MCF 10A (cell line): ENCODE measurements around the gene GAPT. TPM values are rescaled to one million over a fixed set of nuclear protein-coding genes. Genes with fewer than 3 reads are reported as not detected.
A peak's percentile ranks its signal among the peaks of the same experiment; 100 is the strongest.

Source experiments
- BruUV-seq: library from RNA; stranded (reverse); fragments of 400-500 nt; replicated peaks from 2 replicates; lab custom pipeline; 2021; lab: Mats Ljungman, UMichigan
- CTCF ChIA-PET: fragments of 300-600 bp; sonication (Branson Sonifier 250); formaldehyde crosslinking; extraction: SDS; loops from one replicate; lab custom pipeline; 2021; ENCODE audit warnings: antibody characterized with exemption, inconsistent platforms; lab: Yijun Ruan, JAX
- POLR2A ChIA-PET: fragments of 300-600, 350-650 bp; sonication (Branson Sonifier 250); formaldehyde crosslinking; extraction: SDS; loops from one replicate; lab custom pipeline; 2020; ENCODE audit warnings: antibody characterized with exemption, inconsistent platforms; lab: Yijun Ruan, JAX
- DNase-seq: peaks from one replicate; pipeline ENCODE4 v3.0.0-alpha.2; 2018; ENCODE audit not compliant: unreplicated experiment
- H3K27ac Mint-ChIP-seq: one replicate; pipeline ENCODE4 v1.8.0; 2022; ENCODE audit warnings: mild to moderate bottlenecking, low read depth, mixed read lengths; ENCODE audit not compliant: unreplicated experiment
- H3K27me3 Mint-ChIP-seq: one replicate; pipeline ENCODE4 v1.8.0; 2022; ENCODE audit warnings: mixed read lengths; ENCODE audit not compliant: insufficient read depth, unreplicated experiment
- H3K36me3 Mint-ChIP-seq: one replicate; pipeline ENCODE4 v1.8.0; 2022; ENCODE audit warnings: mild to moderate bottlenecking, moderate library complexity, mixed read lengths; ENCODE audit not compliant: insufficient read depth, unreplicated experiment
- H3K4me1 Mint-ChIP-seq: one replicate; pipeline ENCODE4 v1.8.0; 2022; ENCODE audit warnings: mixed read lengths; ENCODE audit not compliant: insufficient read depth, unreplicated experiment
- H3K4me3 Mint-ChIP-seq: one replicate; pipeline ENCODE4 v1.8.0; 2022; ENCODE audit warnings: mild to moderate bottlenecking, moderate library complexity, mixed read lengths; ENCODE audit not compliant: unreplicated experiment
- H3K9me3 Mint-ChIP-seq: one replicate; pipeline ENCODE4 v1.8.0; 2022; ENCODE audit warnings: mixed read lengths; ENCODE audit not compliant: unreplicated experiment
- CTCF ChIP-seq: fragments of 200-600 bp; IDR thresholded peaks from one replicate; pipeline ENCODE4 v1.8.0; 2022; ENCODE audit warnings: antibody characterized with exemption, mild to moderate bottlenecking; ENCODE audit not compliant: unreplicated experiment
- intact Hi-C: fragments of 100-400 bp; cut with micrococcal nuclease; formaldehyde crosslinking; loops from 2 replicates; pipeline ENCODE4 v1.14.1; 2022
- total RNA-seq: library from RNA; stranded (reverse); gene quantifications from 2 replicates; pipeline ENCODE4 v1.2.3, GENCODE V29; 2022

The GAPT gene
- total RNA-seq, 1 experiment from 2014 or later, result not detected

- TF ChIP-seq CTCF, result peak; percentile 66
- peaks cover 33% of the 10 kb centered on the region for H3K4me1 Mint-ChIP-seq
- no peaks in the 10 kb centered on the region for H3K27me3 Mint-ChIP-seq
- peaks cover 54% of the 10 kb centered on the region for H3K36me3 Mint-ChIP-seq
- peak within 1 kb of the TSS; percentile 96 for H3K27ac Mint-ChIP-seq
- TSS peak; percentile 36 for BruUV-seq
- intact Hi-C loops, result loop anchor here (1.0 to 5.0 kb wide), 5 partner anchors 272 to 1558 kb away; no protein-coding TSS in a partner anchor
- DNase-seq, result peak; percentile 90
- ChIA-PET CTCF (interaction anchor here (0.6 to 6.7 kb wide), 64 partner anchors 10 to 1166 kb away, joined by 3 to 215 read pairs (median 4); no protein-coding TSS in a partner anchor), POLR2A (interaction anchor here (0.6 to 5.5 kb wide), 53 partner anchors 10 to 1551 kb away, joined by 3 to 129 read pairs (median 5); partner anchors contain the start of gene SETD9)
- H3K4me3 Mint-ChIP-seq, result peak within 1 kb of the TSS; percentile 92
- H3K9me3 Mint-ChIP-seq, result no peaks in the 10 kb centered on the region
These were observed 31.1 kb upstream of the GAPT start, which contains the start of gene PLK2 for GRCh38 chr5:58460002-58460731. Gene PLK2 (minus strand): TSS chr5:58460086. CDS start chr5:58459959, 127 bp downstream.

- no TSS peak for BruUV-seq
- DNase-seq, result peak; percentile 94
- H3K4me1 Mint-ChIP-seq, result peaks cover 29% of the 10 kb centered on the region
- peak; percentile 72 for TF ChIP-seq CTCF
- intact Hi-C loops, result loop anchor here (1.0 to 5.0 kb wide), 5 partner anchors 273 to 1559 kb away; no protein-coding TSS in a partner anchor
- H3K36me3 Mint-ChIP-seq, result peaks cover 48% of the 10 kb centered on the region
- peak overlapping the region; percentile 96 for H3K27ac Mint-ChIP-seq
- H3K27me3 Mint-ChIP-seq, result no peaks in the 10 kb centered on the region
- ChIA-PET CTCF (interaction anchor here (0.6 to 6.7 kb wide), 85 partner anchors 10 to 1635 kb away, joined by 3 to 215 read pairs (median 4); no protein-coding TSS in a partner anchor), POLR2A (interaction anchor here (0.6 to 5.5 kb wide), 50 partner anchors 9 to 1552 kb away, joined by 3 to 129 read pairs (median 5); partner anchors contain the start of gene SETD9)
- H3K9me3 Mint-ChIP-seq, result no peaks in the 10 kb centered on the region
- peak overlapping the region; percentile 92 for H3K4me3 Mint-ChIP-seq
These were observed 30.4 kb upstream of the GAPT start for GRCh38 chr5:58460732-58461286.

- H3K4me3 Mint-ChIP-seq, result no peak overlapping the region
- POLR2A ChIA-PET, result interaction anchor here (0.6 to 5.5 kb wide), 16 partner anchors 13 to 1553 kb away, joined by 3 to 129 read pairs (median 6); partner anchors contain the start of gene SETD9
These were observed 29.1 kb upstream of the GAPT start for GRCh38 chr5:58462154-58462553.

More at GRCh38 chr5:58462154-58462553, 29.1 kb upstream of the GAPT start:
- Mint-ChIP-seq H3K27ac (peak overlapping the region; percentile 96), H3K36me3 (peaks cover 35% of the 10 kb centered on the region), H3K4me1 (peaks cover 28% of the 10 kb centered on the region), H3K27me3 (no peaks in the 10 kb centered on the region), H3K9me3 (no peaks in the 10 kb centered on the region)
- CTCF ChIA-PET, result interaction anchor here (1.1 to 6.7 kb wide), 14 partner anchors 578 to 1168 kb away, joined by 3 to 215 read pairs (median 16); no protein-coding TSS in a partner anchor
- TF ChIP-seq CTCF, result no peak
- peak; percentile 82 for DNase-seq
- no TSS peak for BruUV-seq
- intact Hi-C loops, result loop anchor here (1.0 to 5.0 kb wide), 5 partner anchors 812 to 1560 kb away; no protein-coding TSS in a partner anchor
